ACC112 (cell line): ENCODE measurements around the gene DENND1B.
"Not testable (repeated sequence)": the region's sequence is repeated elsewhere in the genome, so short reads cannot be mapped to it uniquely, and the experiment has no call there.

Source experiments
- H2AFZ ChIP-seq: fragments of 200-600 bp; sonication (generic); one replicate; pipeline ENCODE4 v1.6.0; 2017; ENCODE audit warnings: antibody characterized with exemption, low read length; ENCODE audit not compliant: unreplicated experiment
- H3K27ac ChIP-seq: fragments of 200-600 bp; sonication (generic); 2 replicates; pipeline ENCODE4 v1.5.1; 2014; ENCODE audit warnings: low read depth, mild to moderate bottlenecking, antibody characterized with exemption, low read length, moderate library complexity
- H3K27me3 ChIP-seq: fragments of 200-600 bp; sonication (generic); 2 replicates; pipeline ENCODE4 v1.6.1; 2014; ENCODE audit warnings: mild to moderate bottlenecking, antibody characterized with exemption, low read length, moderate library complexity, mixed read lengths; ENCODE audit not compliant: insufficient read depth
- H3K36me3 ChIP-seq: fragments of 200-600 bp; sonication (generic); 2 replicates; pipeline ENCODE4 v1.6.1; 2016; ENCODE audit warnings: mild to moderate bottlenecking, antibody characterized with exemption, low read length, moderate library complexity, mixed read lengths; ENCODE audit not compliant: insufficient read depth
- H3K4me1 ChIP-seq: fragments of 200-600 bp; sonication (generic); one replicate; pipeline ENCODE4 v1.6.1; 2016; ENCODE audit warnings: low read length, mixed read lengths; ENCODE audit not compliant: insufficient read depth, unreplicated experiment, control insufficient read depth
- H3K4me3 ChIP-seq: fragments of 200-600 bp; sonication (generic); 2 replicates; pipeline ENCODE4 v1.5.1; 2014; ENCODE audit warnings: mild to moderate bottlenecking, low read depth, low read length
- H3K79me2 ChIP-seq: fragments of 200-600 bp; sonication (generic); one replicate; pipeline ENCODE4 v1.6.0; 2016; ENCODE audit warnings: low read length; ENCODE audit not compliant: control insufficient read depth, unreplicated experiment, insufficient read depth

DENND1B gene

DNA sequence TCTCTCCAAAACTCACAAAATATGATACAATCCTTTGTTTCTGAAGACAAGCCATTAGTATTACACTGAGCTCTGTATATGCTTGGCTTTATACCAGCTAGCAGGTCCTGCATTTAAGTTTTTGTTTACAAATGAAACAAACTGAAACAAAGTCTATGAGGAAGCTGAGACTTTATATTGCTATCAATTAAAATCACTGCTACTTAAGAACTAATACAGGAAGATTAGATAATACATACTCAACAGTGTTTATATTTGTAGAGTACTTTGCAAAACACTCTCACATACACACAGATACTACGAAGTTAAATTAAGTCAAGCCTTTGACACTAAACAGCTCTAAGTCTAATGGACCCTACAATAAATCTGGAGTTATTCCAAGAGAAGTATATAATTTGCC lies 259.9 kb downstream of the DENND1B start:
- Histone ChIP-seq H3K27me3 (no peaks in the 10 kb centered on the region), H3K4me1 (no peaks in the 10 kb centered on the region), H3K36me3 (no peaks in the 10 kb centered on the region), H3K4me3 (no peak overlapping the region), H3K79me2 (no peaks in the 10 kb centered on the region), H3K27ac (no peak overlapping the region), H2AFZ (no peak overlapping the region)

DNA sequence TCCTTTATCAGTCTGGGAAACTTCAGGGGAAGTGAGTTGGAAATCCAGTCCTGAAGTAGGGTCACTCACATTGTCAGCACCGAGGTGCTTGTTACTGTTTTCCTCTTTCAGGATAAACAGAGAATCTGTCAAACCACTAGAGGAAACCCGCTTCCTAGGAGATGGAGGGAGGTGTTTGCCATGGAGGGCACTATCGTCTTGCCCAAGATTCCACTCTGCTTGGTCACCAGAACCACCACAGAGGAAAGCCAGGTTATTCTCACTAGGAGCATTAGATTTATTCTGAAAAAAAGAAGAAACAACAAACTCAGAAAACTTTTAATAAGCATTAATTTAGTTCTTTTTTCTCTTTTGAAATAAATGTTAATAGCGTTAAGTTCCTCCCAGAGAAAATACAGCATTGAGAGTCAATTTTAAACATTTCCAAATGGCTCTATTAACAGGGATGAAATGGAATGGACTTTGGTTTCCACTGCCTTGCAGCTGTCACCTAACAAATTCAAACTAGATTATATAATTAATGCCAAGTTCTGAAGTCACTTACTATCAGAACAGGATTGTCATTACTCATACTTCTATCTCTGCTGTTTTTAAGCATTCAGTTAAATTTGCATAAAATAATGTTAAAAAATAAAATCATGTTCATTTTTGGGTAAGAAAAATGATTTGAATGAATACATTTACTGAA lies 264.4 kb downstream of the DENND1B start:
- Histone ChIP-seq H3K27me3 (no peaks in the 10 kb centered on the region), H3K27ac (no peak overlapping the region), H3K4me1 (no peaks in the 10 kb centered on the region), H3K36me3 (no peaks in the 10 kb centered on the region), H3K4me3 (no peak overlapping the region), H3K79me2 (no peaks in the 10 kb centered on the region), H2AFZ (no peak overlapping the region)

DNA sequence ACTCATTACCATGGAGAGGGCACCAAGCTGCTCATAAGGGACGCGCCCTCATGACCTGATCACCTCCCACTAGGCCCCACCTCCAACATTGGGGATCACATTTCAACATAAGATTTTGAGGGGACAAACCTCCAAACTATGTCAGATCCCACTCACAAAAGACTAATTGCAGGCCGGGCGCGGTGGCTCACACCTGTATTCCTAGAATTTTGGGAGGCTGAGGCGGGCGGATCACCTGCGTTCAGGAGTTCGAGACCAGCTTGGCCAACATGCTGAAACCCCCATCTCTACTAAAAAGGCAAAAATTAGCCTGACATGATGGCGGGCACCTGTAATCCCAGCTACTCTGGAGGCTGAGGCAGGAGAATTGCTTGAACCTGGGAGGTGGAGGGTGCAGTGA lies 278.6 kb downstream of the DENND1B start:
- Histone ChIP-seq H3K36me3 (no peaks in the 10 kb centered on the region), H3K4me1 (no peaks in the 10 kb centered on the region), H3K27ac (no peak overlapping the region), H2AFZ (no peak overlapping the region), H3K27me3 (no peaks in the 10 kb centered on the region), H3K4me3 (no peak overlapping the region), H3K79me2 (no peaks in the 10 kb centered on the region)

DNA sequence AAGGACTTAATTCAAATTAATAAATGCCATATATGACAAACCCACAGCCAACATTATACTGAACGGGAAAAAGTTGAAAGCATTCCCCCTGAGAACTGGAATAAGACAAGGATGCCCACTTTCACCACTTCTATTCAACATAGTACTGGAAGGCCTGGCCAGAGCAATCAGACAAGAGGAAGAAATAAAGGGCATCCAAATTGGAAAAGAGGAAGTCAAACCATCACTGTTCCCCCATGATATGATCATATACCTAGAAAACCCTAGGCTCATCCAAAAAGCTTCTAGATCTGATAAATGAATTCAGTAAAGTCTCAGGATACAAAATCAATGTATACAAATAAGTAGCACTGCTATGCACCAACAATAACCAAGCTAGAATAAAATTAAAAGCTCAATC lies 283.8 kb downstream of the DENND1B start:
- not testable (repeated sequence) for H2AFZ ChIP-seq, H3K4me3 ChIP-seq, H3K4me1 ChIP-seq, H3K27ac ChIP-seq, H3K79me2 ChIP-seq, H3K27me3 ChIP-seq, H3K36me3 ChIP-seq

DNA sequence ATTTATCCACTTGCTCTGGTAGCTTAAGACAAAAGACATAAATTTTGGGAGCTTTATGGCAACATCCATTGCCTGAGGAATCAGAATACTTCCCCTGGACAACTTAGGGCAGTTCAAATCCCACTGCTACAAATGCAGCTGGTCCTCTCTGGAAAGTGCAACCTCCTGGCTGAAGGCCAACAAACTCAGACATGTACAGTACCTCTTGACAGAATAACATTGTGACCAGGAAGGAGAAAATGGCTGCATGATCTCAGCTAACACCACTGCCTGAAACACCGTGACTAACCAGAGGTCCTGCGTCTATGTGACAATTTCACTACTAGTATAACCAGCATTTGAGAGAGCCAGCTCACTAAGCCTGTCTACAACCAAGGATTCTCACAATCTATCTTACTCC lies 288.3 kb downstream of the DENND1B start:
- H3K36me3 ChIP-seq, result no peaks in the 10 kb centered on the region
- H3K27me3 ChIP-seq, result no peaks in the 10 kb centered on the region
- no peak overlapping the region for H2AFZ ChIP-seq
- H3K4me3 ChIP-seq, result no peak overlapping the region
- H3K27ac ChIP-seq, result no peak overlapping the region
- H3K79me2 ChIP-seq, result no peaks in the 10 kb centered on the region
- no peaks in the 10 kb centered on the region for H3K4me1 ChIP-seq

- Histone ChIP-seq H3K27ac (no peak overlapping the region), H3K4me1 (no peaks in the 10 kb centered on the region), H3K27me3 (no peaks in the 10 kb centered on the region), H3K79me2 (no peaks in the 10 kb centered on the region), H2AFZ (no peak overlapping the region), H3K36me3 (no peaks in the 10 kb centered on the region), H3K4me3 (no peak overlapping the region)
These were observed 289.5 kb downstream of the DENND1B start for GRCh38 chr1:197485790-197486189.

DNA sequence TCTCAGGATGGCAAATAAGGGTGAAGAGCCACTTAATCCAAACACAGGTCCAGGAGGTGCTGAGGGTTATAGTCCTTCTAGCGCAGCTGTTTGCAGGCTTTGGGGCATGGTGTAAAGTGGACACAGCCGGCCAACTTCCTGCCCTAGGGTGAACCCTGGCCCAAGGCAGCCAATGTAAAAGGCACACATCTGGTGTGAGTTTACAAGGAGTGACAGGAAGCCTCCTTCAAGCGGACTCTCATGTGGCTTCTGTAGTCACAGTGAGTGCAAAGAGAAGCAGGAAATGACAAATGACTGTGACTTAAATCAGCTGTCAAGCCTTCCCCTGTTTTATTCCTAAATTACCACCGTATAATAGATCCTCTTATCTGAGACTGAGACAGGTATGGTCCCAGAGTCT lies 294.2 kb downstream of the DENND1B start:
- no peak overlapping the region for H3K4me3 ChIP-seq
- no peaks in the 10 kb centered on the region; the same call in 1 of the 2 replicates for H3K27me3 ChIP-seq

DNA sequence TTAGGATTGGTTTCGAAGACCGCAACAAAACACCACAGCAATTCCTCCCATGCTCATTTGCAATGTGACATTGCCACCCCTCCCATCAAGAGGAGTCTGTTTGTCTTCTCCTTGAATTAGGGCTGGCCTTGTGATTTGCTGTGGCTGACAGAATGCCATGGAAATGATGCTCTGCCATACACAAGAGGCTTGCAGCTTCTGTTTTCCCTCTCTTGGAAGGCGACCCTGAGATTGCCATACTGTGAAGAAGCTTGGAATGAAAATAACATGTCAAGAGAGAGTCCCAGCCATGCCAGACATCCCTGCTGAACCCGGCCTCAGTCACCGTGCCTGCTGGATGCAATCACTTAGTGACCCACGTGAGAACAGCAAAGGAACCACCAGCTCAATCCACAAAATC lies 294.8 kb downstream of the DENND1B start:
- H3K4me1 ChIP-seq, result no peaks in the 10 kb centered on the region
- no peak overlapping the region for H3K27ac ChIP-seq
- H3K4me3 ChIP-seq, result no peak overlapping the region
- H3K36me3 ChIP-seq, result no peaks in the 10 kb centered on the region
- no peaks in the 10 kb centered on the region; the same call in 1 of the 2 replicates for H3K27me3 ChIP-seq
- H3K79me2 ChIP-seq, result no peaks in the 10 kb centered on the region
- H2AFZ ChIP-seq, result no peak overlapping the region

More for the DNA sequence above, 294.2 kb downstream of the DENND1B start:
- Histone ChIP-seq H3K79me2 (no peaks in the 10 kb centered on the region), H3K36me3 (no peaks in the 10 kb centered on the region), H3K27ac (no peak overlapping the region), H3K4me1 (no peaks in the 10 kb centered on the region), H2AFZ (no peak overlapping the region)

- H2AFZ ChIP-seq, result no peak overlapping the region
- H3K4me1 ChIP-seq, result no peaks in the 10 kb centered on the region
- H3K27ac ChIP-seq, result no peak overlapping the region
- no peak overlapping the region for H3K4me3 ChIP-seq
- H3K27me3 ChIP-seq, result no peaks in the 10 kb centered on the region
- no peaks in the 10 kb centered on the region for H3K36me3 ChIP-seq
- no peaks in the 10 kb centered on the region for H3K79me2 ChIP-seq
These were observed 303.1 kb downstream of the DENND1B start for GRCh38 chr1:197472141-197472540.

DNA sequence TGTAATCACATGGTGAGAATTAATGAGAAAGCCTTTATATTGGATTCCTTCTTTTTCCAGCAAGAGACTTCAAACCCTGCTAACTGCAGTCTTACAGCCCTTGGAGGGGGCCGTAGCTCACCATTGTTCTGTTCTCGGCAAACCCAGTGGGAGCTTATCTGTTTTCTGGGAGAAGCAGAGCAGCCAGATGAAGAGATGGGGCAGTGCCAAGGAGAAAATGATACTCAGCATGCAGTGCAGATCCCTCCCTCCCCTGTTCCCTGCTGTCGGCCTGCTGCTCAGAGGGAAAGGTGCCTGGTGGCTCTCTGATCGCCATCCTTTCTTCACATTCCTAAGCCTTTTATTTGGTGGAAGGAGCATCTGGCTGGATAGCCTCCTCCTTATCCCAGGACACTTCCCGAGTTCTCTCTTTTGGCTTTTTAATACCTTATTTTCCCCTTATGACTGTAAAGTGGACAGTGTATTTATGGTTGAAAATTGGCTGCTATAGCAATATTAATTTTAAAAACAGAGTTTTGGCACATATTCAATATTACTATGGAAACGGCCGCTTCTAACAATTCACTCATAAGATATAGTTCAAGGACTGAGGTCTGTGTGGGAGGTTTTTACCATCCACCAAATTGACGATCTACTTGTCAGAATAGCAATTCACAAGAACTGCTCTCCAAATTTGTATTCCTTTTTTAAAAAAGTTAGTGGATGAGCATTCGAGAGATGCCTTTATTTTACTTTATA lies 303.9 kb downstream of the DENND1B start:
- Histone ChIP-seq H3K27ac (no peak overlapping the region), H3K36me3 (no peaks in the 10 kb centered on the region), H3K4me1 (no peaks in the 10 kb centered on the region), H2AFZ (no peak overlapping the region), H3K79me2 (no peaks in the 10 kb centered on the region), H3K27me3 (no peaks in the 10 kb centered on the region), H3K4me3 (no peak overlapping the region)

GRCh38 chr1:197470330-197470729 lies 304.9 kb downstream of the DENND1B start:
- H3K36me3 ChIP-seq, result no peaks in the 10 kb centered on the region
- H2AFZ ChIP-seq, result no peak overlapping the region
- H3K4me1 ChIP-seq, result no peaks in the 10 kb centered on the region
- no peak overlapping the region for H3K4me3 ChIP-seq
- H3K79me2 ChIP-seq, result no peaks in the 10 kb centered on the region
- H3K27ac ChIP-seq, result no peak overlapping the region
- H3K27me3 ChIP-seq, result no peaks in the 10 kb centered on the region
